GM18858 (cell line): ENCODE results near the gene RASL12.

ENCODE experiments used
- ATAC-seq: cut with Tn5 transposase; IDR thresholded peaks from one replicate; pipeline ENCODE4 v1.9.1; 2021; ENCODE audit not compliant: unreplicated experiment

RASL12 gene

GRCh38 chr15:65092911-65093792 is 25.4 kb upstream of the RASL12 start:
- ATAC-seq = no peak

- no peak for ATAC-seq
Measured at GRCh38 chr15:65091946-65092770, 24.4 kb upstream of the RASL12 start.

- no peak for ATAC-seq
Measured at GRCh38 chr15:65089206-65089824, 21.5 kb upstream of the RASL12 start.

- ATAC-seq = no peak
Measured at GRCh38 chr15:65088643-65089021, 20.8 kb upstream of the RASL12 start.

GRCh38 chr15:65087873-65088642 is 20.3 kb upstream of the RASL12 start:
- no peak for ATAC-seq

- no peak for ATAC-seq
Measured at GRCh38 chr15:65087411-65087810, 19.6 kb upstream of the RASL12 start.

- ATAC-seq = no peak
Measured at GRCh38 chr15:65086680-65087111, 18.9 kb upstream of the RASL12 start.

GRCh38 chr15:65085990-65086679 is 18.3 kb upstream of the RASL12 start:
- no peak for ATAC-seq

GRCh38 chr15:65085207-65085753 is 17.5 kb upstream of the RASL12 start:
- ATAC-seq = no peak

GRCh38 chr15:65084500-65085206 is 16.9 kb upstream of the RASL12 start:
- ATAC-seq = no peak

- ATAC-seq = no peak
Measured at GRCh38 chr15:65083262-65083701, 15.5 kb upstream of the RASL12 start.

- no peak for ATAC-seq
Measured at GRCh38 chr15:65082303-65082953, 14.6 kb upstream of the RASL12 start.

- no peak for ATAC-seq
Measured at GRCh38 chr15:65081758-65082157, 14.0 kb upstream of the RASL12 start.

- ATAC-seq = no peak
Measured at GRCh38 chr15:65081270-65081669, 13.5 kb upstream of the RASL12 start.

GRCh38 chr15:65079580-65079979 is 11.8 kb upstream of the RASL12 start:
- no peak for ATAC-seq

- ATAC-seq = no peak
Measured at GRCh38 chr15:65077981-65078352, 10.2 kb upstream of the RASL12 start.

GRCh38 chr15:65077291-65077980 is 9.6 kb upstream of the RASL12 start:
- ATAC-seq = no peak
